Esophagus muscularis mucosa (tissue), 3 donors: Measurements from ENCODE around the gene HNRNPF.

Source experiments
- POLR2A ChIP-seq: fragments of 450-650 bp; IDR thresholded peaks from one replicate; pipeline ENCODE4 v1.6.1; 2017; ENCODE audit warnings: antibody characterized with exemption, moderate library complexity, mild to moderate bottlenecking, low read depth
- TF ChIP-seq, protein P1 (sequence below), 3 experiments: fragments of 200-600 bp in 2 of 3; fragments of 450-650 bp in 1 of 3; sonication (generic) in 2 of 3; IDR thresholded peaks; one replicate each; pipeline ENCODE4 v1.5.1; 2017 to 2019; ENCODE audit warnings: antibody characterized with exemption in 3 of 3, mild to moderate bottlenecking in 2 of 3, moderate library complexity in 1 of 3

DNA sequence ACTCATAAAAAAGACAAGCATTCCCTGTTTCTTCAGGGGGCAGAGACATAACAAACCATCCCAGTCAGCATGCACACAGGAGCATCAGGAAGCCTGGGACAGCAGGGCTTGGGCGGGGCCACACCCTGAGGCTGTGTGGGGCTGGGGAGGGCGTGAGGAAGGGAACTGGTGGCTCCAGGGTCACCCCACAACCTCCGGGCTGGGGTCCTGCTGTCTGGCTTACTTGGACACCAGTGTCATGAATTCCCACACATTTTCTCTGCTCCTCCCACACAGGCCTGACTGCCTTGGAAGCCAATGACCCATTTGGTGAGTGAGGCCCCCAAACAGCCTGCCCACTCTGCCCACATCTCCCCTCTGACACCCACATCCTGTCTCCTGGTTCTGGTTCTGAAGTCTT lies 34.8 kb downstream of the HNRNPF start:
- TF ChIP-seq, protein P1, sequence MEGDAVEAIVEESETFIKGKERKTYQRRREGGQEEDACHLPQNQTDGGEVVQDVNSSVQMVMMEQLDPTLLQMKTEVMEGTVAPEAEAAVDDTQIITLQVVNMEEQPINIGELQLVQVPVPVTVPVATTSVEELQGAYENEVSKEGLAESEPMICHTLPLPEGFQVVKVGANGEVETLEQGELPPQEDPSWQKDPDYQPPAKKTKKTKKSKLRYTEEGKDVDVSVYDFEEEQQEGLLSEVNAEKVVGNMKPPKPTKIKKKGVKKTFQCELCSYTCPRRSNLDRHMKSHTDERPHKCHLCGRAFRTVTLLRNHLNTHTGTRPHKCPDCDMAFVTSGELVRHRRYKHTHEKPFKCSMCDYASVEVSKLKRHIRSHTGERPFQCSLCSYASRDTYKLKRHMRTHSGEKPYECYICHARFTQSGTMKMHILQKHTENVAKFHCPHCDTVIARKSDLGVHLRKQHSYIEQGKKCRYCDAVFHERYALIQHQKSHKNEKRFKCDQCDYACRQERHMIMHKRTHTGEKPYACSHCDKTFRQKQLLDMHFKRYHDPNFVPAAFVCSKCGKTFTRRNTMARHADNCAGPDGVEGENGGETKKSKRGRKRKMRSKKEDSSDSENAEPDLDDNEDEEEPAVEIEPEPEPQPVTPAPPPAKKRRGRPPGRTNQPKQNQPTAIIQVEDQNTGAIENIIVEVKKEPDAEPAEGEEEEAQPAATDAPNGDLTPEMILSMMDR (IDR thresholded peaks at IDR 0.05), result no peak
- no peak for TF ChIP-seq POLR2A
